ENCODE data around the gene MYO5B. TPM values are rescaled to one million over a fixed set of nuclear protein-coding genes. Genes with fewer than 3 reads are reported as not detected.
"Not testable (repeated sequence)": the region's sequence is repeated elsewhere in the genome, so short reads cannot be mapped to it uniquely, and the experiment has no call there.

MYO5B gene
- total RNA-seq, 1 donor from 2014 or later: 22.6 TPM

- intact Hi-C loops (cut with DNase I): no loop called here
- no peaks in the 10 kb centered on the region for H3K9me3 ChIP-seq
- no peaks in the 10 kb centered on the region for H3K36me3 ChIP-seq
- TF ChIP-seq POLR2AphosphoS5 (IDR thresholded peaks at IDR 0.05; ENCODE audit: insufficient read depth in 1 of 2, low read depth in 1 of 2): no peak
- TF ChIP-seq, protein P1, sequence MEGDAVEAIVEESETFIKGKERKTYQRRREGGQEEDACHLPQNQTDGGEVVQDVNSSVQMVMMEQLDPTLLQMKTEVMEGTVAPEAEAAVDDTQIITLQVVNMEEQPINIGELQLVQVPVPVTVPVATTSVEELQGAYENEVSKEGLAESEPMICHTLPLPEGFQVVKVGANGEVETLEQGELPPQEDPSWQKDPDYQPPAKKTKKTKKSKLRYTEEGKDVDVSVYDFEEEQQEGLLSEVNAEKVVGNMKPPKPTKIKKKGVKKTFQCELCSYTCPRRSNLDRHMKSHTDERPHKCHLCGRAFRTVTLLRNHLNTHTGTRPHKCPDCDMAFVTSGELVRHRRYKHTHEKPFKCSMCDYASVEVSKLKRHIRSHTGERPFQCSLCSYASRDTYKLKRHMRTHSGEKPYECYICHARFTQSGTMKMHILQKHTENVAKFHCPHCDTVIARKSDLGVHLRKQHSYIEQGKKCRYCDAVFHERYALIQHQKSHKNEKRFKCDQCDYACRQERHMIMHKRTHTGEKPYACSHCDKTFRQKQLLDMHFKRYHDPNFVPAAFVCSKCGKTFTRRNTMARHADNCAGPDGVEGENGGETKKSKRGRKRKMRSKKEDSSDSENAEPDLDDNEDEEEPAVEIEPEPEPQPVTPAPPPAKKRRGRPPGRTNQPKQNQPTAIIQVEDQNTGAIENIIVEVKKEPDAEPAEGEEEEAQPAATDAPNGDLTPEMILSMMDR (IDR thresholded peaks at IDR 0.05): no peak
- TF ChIP-seq POLR2A (IDR thresholded peaks at IDR 0.05): no peak
- no peaks in the 10 kb centered on the region for H3K27me3 ChIP-seq
- peak overlapping the region; percentile 63 for H3K27ac ChIP-seq
- H3K4me1 ChIP-seq: peaks cover 45% of the 10 kb centered on the region
- no peak for DNase-seq (ENCODE audit: extremely low spot score in 2 of 2)
- no peak overlapping the region for H3K4me3 ChIP-seq
Measured at GRCh38 chr18:50096766-50097435, 98.0 kb downstream of the MYO5B start.

DNA sequence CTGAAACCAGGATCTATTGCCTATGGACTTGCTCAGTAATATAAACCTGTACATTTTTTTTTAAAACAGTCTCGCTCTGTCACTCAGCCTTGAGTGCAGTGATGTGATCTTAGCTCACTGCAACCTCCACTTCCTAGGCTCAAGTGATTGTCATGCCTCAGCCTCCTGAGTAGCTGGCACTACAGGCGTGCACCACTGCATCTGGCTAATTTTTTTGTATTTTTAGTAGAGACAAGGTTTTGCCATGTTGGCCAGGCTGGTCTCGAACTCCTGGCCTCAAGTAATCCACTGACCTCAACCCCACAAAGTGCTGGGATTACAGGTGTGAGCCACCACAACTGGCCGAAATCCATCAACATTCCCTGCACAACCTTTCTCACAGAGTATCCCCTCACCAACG lies 100.2 kb downstream of the MYO5B start:
- DNase-seq (ENCODE audit: extremely low spot score in 2 of 2); H3K27ac ChIP-seq; H3K9me3 ChIP-seq; H3K27me3 ChIP-seq; H3K4me3 ChIP-seq; intact Hi-C loops (cut with DNase I); H3K36me3 ChIP-seq: not testable (repeated sequence)
- peaks cover 34% of the 10 kb centered on the region for H3K4me1 ChIP-seq

DNA sequence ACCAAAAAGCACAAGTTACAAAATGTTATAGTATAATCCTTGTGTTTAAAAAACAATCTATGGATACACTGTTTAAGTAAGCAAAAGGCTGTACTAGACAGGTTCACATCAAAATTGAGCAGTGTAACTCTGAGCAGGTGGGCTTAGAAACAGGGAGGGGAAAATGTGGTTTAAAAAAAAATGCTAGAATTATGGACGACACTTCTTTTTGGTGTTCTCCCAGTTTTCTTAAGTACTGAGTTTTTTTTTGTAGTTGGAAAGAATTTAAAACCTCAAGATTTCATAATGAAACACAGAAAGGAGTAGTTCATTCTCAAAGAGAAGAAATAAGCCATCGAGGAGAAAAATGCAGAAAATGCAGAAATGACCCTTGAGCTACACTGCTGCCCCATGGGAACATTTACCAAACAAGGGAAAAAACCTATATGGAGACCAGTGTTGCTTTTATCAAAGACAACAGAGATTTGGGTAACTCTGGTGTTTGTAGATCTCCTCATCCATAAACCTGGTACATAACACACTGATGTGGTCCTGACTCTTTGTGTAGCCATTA lies 100.7 kb downstream of the MYO5B start:
- no peak overlapping the region for H3K27ac ChIP-seq
- no peaks in the 10 kb centered on the region for H3K9me3 ChIP-seq
- H3K4me3 ChIP-seq: no peak overlapping the region
- DNase-seq (ENCODE audit: extremely low spot score in 2 of 2): no peak
- H3K4me1 ChIP-seq: peaks cover 29% of the 10 kb centered on the region
- intact Hi-C loops (cut with DNase I): no loop called here
- TF ChIP-seq POLR2A (IDR thresholded peaks at IDR 0.05): no peak
- TF ChIP-seq, protein P1 (IDR thresholded peaks at IDR 0.05): no peak
- TF ChIP-seq POLR2AphosphoS5 (IDR thresholded peaks at IDR 0.05; ENCODE audit: insufficient read depth in 1 of 2, low read depth in 1 of 2): no peak
- no peaks in the 10 kb centered on the region for H3K27me3 ChIP-seq
- H3K36me3 ChIP-seq: no peaks in the 10 kb centered on the region

DNA sequence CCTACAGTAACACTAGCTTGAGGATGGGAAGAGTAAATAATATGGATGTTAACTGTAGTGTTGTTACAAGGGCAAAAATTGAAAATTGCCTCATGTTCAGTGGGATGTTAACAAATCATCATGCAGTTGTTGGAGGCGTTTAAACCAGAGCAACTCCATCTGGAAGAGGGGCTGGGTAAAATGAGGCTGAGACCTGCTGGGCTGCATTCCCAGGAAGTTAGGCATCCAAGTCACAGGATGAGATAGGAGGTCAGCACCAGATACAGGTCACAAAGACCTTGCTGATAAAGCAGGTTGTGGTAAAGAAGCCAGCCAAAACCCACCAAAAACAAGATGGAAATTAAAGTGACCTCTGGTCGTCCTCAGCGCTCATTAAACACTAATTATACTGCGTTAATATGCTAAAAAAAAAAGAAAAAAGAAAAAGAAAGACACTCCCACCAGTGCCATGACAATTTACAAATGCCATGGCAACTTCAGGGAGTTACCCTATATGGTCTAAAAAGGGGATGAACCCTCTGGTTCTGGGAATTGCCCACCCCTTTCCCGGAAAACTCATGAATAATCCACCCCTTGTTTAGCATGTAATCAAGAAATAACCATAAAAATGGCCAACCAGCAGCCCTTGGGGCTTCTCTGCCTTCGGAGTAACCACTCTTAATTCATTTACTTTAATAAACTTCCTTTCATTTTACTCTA lies 101.4 kb downstream of the MYO5B start:
- DNase-seq (ENCODE audit: extremely low spot score in 2 of 2): no peak

DNA sequence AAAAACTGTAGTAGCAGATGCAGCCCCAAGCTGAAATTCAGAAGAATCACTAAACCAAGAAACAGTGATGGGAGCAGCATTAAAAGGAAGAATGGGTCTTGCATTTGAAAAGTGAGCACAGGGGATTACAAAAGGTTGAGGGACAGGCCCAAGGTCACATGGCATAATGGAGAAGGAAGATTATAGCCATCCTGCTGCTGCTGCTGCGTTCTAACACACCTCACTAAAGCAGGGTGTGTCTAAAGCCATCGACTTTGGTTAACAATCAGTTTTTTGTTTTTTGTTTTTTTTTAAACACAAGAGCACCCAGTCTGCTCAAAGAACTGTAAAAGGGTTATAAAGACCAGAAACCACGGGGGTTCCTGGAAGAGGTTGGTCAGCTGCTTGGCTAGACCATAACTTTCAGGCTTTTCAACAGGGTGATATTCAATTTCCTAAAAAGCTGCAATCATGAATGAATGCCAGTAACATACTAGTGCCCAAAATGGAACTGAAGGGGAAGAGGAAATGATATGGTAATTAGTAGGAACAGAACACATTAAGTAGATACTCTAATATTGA lies 102.6 kb downstream of the MYO5B start:
- intact Hi-C loops (cut with DNase I): no loop called here

More for the DNA sequence above, 101.4 kb downstream of the MYO5B start:
- H3K36me3 ChIP-seq: no peaks in the 10 kb centered on the region
- intact Hi-C loops (cut with DNase I): no loop called here
- no peak overlapping the region for H3K4me3 ChIP-seq
- TF ChIP-seq POLR2AphosphoS5 (IDR thresholded peaks at IDR 0.05; ENCODE audit: insufficient read depth in 1 of 2, low read depth in 1 of 2) (no peak), POLR2A (IDR thresholded peaks at IDR 0.05) (no peak)
- TF ChIP-seq, protein P1 (IDR thresholded peaks at IDR 0.05): no peak
- H3K27me3 ChIP-seq: no peaks in the 10 kb centered on the region
- H3K4me1 ChIP-seq: peaks cover 25% of the 10 kb centered on the region
- peak overlapping the region; percentile 4 for H3K27ac ChIP-seq
- no peaks in the 10 kb centered on the region for H3K9me3 ChIP-seq

More for the DNA sequence above, 102.6 kb downstream of the MYO5B start:
- TF ChIP-seq POLR2A (IDR thresholded peaks at IDR 0.05): no peak
- H3K27ac ChIP-seq: no peak overlapping the region
- no peaks in the 10 kb centered on the region for H3K9me3 ChIP-seq
- no peaks in the 10 kb centered on the region for H3K36me3 ChIP-seq
- H3K4me3 ChIP-seq: no peak overlapping the region
- DNase-seq (ENCODE audit: extremely low spot score in 2 of 2): no peak
- no peaks in the 10 kb centered on the region for H3K27me3 ChIP-seq
- H3K4me1 ChIP-seq: peaks cover 16% of the 10 kb centered on the region
